HG02973 (cell line): ENCODE measurements around the gene CNNM2.

Experiments used
- ATAC-seq: cut with Tn5 transposase; IDR thresholded peaks from one replicate; pipeline ENCODE4 v1.9.1; 2021; ENCODE audit warnings: moderate library complexity; ENCODE audit not compliant: unreplicated experiment

The CNNM2 gene

GRCh38 chr10:103100620-103101019 lies 182.5 kb downstream of the CNNM2 start:
- ATAC-seq: no peak

- no peak for ATAC-seq
Observed at GRCh38 chr10:103102195-103102594, 184.1 kb downstream of the CNNM2 start.

GRCh38 chr10:103103989-103104388 lies 185.9 kb downstream of the CNNM2 start:
- no peak for ATAC-seq

GRCh38 chr10:103104721-103105120 lies 186.6 kb downstream of the CNNM2 start:
- ATAC-seq: no peak

- no peak for ATAC-seq
Observed at GRCh38 chr10:103105462-103105861, 187.4 kb downstream of the CNNM2 start.

- no peak for ATAC-seq
Observed at GRCh38 chr10:103106539-103106938, 188.4 kb downstream of the CNNM2 start.

GRCh38 chr10:103109821-103110220 lies 191.7 kb downstream of the CNNM2 start:
- no peak for ATAC-seq

- no peak for ATAC-seq
Observed at GRCh38 chr10:103110407-103110806, 192.3 kb downstream of the CNNM2 start.

- ATAC-seq: peak; percentile 64
Observed at GRCh38 chr10:103111031-103111917, 193.2 kb downstream of the CNNM2 start.

- ATAC-seq: peak; percentile 64
Observed at GRCh38 chr10:103111918-103112877, 194.1 kb downstream of the CNNM2 start.

- ATAC-seq: no peak
Observed at GRCh38 chr10:103114876-103115275, 196.8 kb downstream of the CNNM2 start.

GRCh38 chr10:103117247-103117646 lies 199.2 kb downstream of the CNNM2 start:
- no peak for ATAC-seq

- ATAC-seq: no peak
Observed at GRCh38 chr10:103120546-103120945, 202.5 kb downstream of the CNNM2 start.

GRCh38 chr10:103120977-103121735 lies 203.1 kb downstream of the CNNM2 start:
- no peak for ATAC-seq

- no peak for ATAC-seq
Observed at GRCh38 chr10:103123282-103124024, 205.4 kb downstream of the CNNM2 start.

GRCh38 chr10:103124420-103125096 lies 206.5 kb downstream of the CNNM2 start:
- ATAC-seq: no peak

GRCh38 chr10:103125323-103126267 lies 207.5 kb downstream of the CNNM2 start:
- peak; percentile 82 for ATAC-seq

GRCh38 chr10:103127241-103127640 lies 209.1 kb downstream of the CNNM2 start:
- ATAC-seq: no peak
